ENCODE data around the gene CES1.
"Not testable (repeated sequence)": the region's sequence is repeated elsewhere in the genome, so short reads cannot be mapped to it uniquely, and the experiment has no call there.

The CES1 gene

GRCh38 chr16:55830658-55831294, 2.1 kb downstream of the CES1 start:
- no peak for DNase-seq

- not testable (repeated sequence) for DNase-seq
Measured at GRCh38 chr16:55829232-55829631, 3.7 kb downstream of the CES1 start.

GRCh38 chr16:55828680-55829079, 4.2 kb downstream of the CES1 start:
- no peak for DNase-seq

- DNase-seq, result no peak
Measured at GRCh38 chr16:55825115-55825728, 7.7 kb downstream of the CES1 start.

GRCh38 chr16:55824473-55825000, 8.4 kb downstream of the CES1 start:
- no peak for DNase-seq

- no peak for DNase-seq
Measured at GRCh38 chr16:55822280-55822810, 10.6 kb downstream of the CES1 start.

- DNase-seq, result no peak
Measured at GRCh38 chr16:55821210-55821609, 11.7 kb downstream of the CES1 start.

- DNase-seq, result no peak
Measured at GRCh38 chr16:55820615-55821014, 12.3 kb downstream of the CES1 start.

GRCh38 chr16:55817236-55817912, 15.5 kb downstream of the CES1 start:
- DNase-seq, result no peak

- not testable (repeated sequence) for DNase-seq
Measured at GRCh38 chr16:55816222-55816621, 16.7 kb downstream of the CES1 start.

GRCh38 chr16:55815320-55815719, 17.6 kb downstream of the CES1 start:
- DNase-seq, result no peak

GRCh38 chr16:55814174-55814573, 18.7 kb downstream of the CES1 start:
- not testable (repeated sequence) for DNase-seq

GRCh38 chr16:55813730-55814129, 19.2 kb downstream of the CES1 start:
- DNase-seq, result not testable (repeated sequence)

- no peak for DNase-seq
Measured at GRCh38 chr16:55812951-55813350, 19.9 kb downstream of the CES1 start.

GRCh38 chr16:55811811-55812210, 21.1 kb downstream of the CES1 start:
- no peak for DNase-seq

- no peak for DNase-seq
Measured at GRCh38 chr16:55810451-55810961, 22.4 kb downstream of the CES1 start.

GRCh38 chr16:55809851-55810250, 23.0 kb downstream of the CES1 start:
- no peak for DNase-seq

GRCh38 chr16:55809386-55809785, 23.5 kb downstream of the CES1 start:
- DNase-seq, result no peak

GRCh38 chr16:55808286-55808685, 24.6 kb downstream of the CES1 start:
- DNase-seq, result not testable (repeated sequence)

GRCh38 chr16:55805104-55805503, 27.8 kb downstream of the CES1 start:
- DNase-seq, result not testable (repeated sequence)

- not testable (repeated sequence) for DNase-seq
Measured at GRCh38 chr16:55803681-55804080, 29.2 kb downstream of the CES1 start.

GRCh38 chr16:55792934-55793374, 39.9 kb downstream of the CES1 start:
- DNase-seq, result not testable (repeated sequence)

- DNase-seq, result not testable (repeated sequence)
Measured at GRCh38 chr16:55791512-55791911, 41.4 kb downstream of the CES1 start.
